Measurements from ENCODE around the gene ZNF692.

The ZNF692 gene, protein sequence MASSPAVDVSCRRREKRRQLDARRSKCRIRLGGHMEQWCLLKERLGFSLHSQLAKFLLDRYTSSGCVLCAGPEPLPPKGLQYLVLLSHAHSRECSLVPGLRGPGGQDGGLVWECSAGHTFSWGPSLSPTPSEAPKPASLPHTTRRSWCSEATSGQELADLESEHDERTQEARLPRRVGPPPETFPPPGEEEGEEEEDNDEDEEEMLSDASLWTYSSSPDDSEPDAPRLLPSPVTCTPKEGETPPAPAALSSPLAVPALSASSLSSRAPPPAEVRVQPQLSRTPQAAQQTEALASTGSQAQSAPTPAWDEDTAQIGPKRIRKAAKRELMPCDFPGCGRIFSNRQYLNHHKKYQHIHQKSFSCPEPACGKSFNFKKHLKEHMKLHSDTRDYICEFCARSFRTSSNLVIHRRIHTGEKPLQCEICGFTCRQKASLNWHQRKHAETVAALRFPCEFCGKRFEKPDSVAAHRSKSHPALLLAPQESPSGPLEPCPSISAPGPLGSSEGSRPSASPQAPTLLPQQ

DNA sequence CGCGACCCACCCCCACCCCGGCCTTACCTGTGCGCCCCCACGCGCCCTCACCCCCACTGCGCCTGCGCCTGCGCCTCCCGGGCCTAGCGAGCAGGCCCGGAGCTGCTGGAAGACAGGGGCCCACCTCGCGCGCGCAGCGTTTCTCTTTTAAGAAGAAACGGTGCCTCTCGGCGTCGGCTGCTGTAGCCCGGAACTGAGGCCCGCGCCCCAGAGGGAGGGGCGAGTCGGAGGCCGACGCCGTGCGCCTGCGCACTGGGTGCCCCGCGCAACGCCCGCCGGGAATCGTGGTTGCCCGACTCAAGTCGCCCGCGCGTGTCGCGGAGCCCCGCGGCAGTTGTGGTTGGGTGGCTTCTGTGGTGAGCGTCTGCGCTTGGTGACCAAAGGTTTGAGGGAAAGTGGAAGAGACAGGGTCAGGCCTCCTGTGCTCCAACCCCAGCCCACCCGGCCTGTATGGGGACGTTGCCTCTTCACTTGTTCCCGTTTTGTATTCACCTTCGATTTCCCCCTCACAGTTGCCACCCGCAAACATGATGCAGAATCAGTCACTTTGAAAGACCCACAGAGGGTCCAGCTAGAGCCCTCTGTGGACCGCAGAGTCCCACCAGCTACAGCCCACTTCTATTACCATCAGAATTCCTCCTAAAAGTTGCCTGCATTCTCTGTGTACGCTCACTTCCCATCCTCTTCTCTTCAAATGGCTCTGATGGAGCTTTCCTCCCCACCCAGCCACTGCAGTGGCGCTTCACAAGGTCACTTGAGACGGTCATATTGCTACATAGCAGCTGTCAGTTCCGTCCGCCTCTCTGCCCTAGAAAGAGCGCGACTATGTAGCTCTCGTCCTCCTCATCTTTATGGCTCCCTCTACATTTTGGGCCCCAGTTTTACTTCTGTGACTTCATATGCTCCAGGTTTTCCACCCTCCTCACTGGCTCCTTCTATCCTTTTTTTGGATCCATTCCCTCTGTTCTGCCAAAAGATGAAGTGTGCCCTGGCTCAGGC, at the start of gene ZNF692:
ZNF692 (minus strand) TSS at position 195 of the 999 bp plus-strand sequence. CDS start 776 bp downstream, outside the sequence.
- Histone ChIP-seq H3K4me3 (peak within 1 kb of the TSS; percentile 55 to 58), H3K36me3 (peaks cover 0 to 12% (median 0%) of the 10 kb centered on the region in 3 donors), H3K4me1 (peaks cover 0 to 39% (median 28%) of the 10 kb centered on the region in 4 donors), H3K9me3 (no peaks in the 10 kb centered on the region), H3K27ac (peak within 1 kb of the TSS; percentile 88 to 96), H3K27me3 (no peaks in the 10 kb centered on the region)
- intact Hi-C loops (cut with DNase I; ENCODE audit: low total_unique reads), result loop anchor here (2.0 kb wide), 1 partner anchor 20 kb away; the partner anchor contains the start of gene ZNF672
- TF ChIP-seq, protein P1, sequence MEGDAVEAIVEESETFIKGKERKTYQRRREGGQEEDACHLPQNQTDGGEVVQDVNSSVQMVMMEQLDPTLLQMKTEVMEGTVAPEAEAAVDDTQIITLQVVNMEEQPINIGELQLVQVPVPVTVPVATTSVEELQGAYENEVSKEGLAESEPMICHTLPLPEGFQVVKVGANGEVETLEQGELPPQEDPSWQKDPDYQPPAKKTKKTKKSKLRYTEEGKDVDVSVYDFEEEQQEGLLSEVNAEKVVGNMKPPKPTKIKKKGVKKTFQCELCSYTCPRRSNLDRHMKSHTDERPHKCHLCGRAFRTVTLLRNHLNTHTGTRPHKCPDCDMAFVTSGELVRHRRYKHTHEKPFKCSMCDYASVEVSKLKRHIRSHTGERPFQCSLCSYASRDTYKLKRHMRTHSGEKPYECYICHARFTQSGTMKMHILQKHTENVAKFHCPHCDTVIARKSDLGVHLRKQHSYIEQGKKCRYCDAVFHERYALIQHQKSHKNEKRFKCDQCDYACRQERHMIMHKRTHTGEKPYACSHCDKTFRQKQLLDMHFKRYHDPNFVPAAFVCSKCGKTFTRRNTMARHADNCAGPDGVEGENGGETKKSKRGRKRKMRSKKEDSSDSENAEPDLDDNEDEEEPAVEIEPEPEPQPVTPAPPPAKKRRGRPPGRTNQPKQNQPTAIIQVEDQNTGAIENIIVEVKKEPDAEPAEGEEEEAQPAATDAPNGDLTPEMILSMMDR (IDR thresholded peaks at IDR 0.05), result no peak
- peak; percentile 98 for DNase-seq

DNA sequence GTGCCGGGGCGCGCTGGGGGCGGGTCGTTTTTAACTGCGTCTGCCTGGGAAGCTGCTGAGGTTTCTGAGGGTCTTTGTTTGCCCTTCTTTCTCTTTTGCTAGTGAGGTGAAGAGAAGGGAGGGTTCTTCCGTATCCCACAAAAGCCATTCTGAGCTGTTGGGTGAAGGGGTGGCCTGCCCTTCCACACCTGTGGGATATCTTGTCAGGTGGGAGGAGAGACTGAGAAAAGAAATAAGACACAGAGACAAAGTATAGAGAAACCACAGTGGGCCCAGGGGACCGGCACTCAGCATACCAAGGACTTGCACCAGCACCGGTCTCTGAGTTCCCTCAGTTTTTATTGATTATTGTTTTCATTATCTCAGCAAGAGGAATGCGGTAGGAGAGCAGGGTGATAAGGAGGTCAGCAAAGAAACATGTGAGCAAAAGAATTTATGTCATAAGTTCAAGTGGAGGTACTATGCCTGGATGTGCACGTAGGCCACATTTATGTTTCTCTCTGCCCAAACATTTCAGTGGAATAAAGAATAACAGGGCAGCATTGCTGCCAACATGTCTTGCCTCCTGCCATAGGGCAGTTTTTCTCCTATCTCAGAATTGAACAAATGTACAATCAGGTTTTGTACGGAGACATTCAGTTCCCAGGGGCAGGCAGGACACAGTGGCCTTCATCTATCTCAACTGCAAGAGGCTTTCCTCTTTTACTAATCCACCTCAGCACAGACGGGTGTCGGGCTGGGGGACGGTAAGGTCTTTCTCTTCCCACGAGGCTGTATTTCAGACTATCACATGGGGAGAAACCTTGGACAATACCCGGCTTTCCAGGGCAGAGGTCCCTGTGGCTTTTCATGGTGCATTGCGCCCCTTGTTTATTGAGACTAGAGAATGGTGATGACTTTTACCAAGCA, 48.1 kb upstream of the ZNF692 start:
- DNase-seq, result no peak
- Histone ChIP-seq H3K27me3 (no peaks in the 10 kb centered on the region), H3K36me3 (no peaks in the 10 kb centered on the region), H3K9me3 (no peaks in the 10 kb centered on the region), H3K4me1 (peaks cover 0 to 13% (median 5%) of the 10 kb centered on the region in 4 donors), H3K27ac (peak overlapping the region; percentile 78 to 90), H3K4me3 (peak overlapping the region; percentile 56 to 79)
- TF ChIP-seq, protein P1 (IDR thresholded peaks at IDR 0.05), result no peak
- intact Hi-C loops (cut with DNase I; ENCODE audit: low total_unique reads), result no loop called here

DNA sequence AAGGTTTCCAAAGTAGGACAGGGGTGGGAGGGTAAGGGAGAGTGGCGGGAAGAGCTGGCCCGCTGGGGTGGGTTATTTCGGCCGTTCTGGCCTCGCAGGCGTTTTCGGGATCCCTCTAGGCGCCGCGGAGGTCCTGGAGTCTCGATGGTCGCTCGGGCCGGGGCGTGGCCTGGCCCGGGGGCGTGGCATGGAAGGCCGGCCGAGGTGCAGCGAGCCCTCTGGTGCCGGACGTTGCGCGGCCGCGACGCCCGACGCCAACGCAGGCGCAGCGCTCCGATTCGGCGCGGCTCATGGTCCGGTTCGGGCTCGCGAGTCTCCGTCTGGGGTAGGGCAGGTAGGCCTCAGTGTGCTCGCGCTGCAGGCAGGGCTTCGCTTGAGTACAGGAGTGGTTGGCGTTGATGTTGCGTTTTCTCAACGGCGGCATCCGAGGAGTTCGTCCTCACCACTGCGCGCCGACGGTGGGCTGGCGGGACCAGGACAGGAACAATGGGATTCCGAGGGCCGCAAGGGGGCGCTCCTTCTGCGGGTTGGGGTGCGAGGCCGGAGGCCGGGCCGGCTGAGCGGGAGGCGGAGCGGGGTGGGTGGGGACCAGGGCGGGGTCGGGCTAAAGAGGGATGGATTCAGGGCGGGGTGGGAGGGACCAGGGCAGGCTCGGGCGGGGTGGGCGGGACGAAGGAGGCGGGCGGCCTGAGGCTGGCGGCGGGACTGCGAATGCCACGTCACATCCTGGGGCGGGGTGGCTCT, 47.3 kb upstream of the ZNF692 start, which contains the start of gene PGBD2:
PGBD2 (plus strand) TSS at position 227 of the 744 bp plus-strand sequence. CDS start 7,628 bp downstream, outside the sequence.
- intact Hi-C loops (cut with DNase I; ENCODE audit: low total_unique reads), result no loop called here
- peak within 1 kb of the TSS; percentile 78 to 90 for H3K27ac ChIP-seq
- peaks cover 0 to 13% (median 5%) of the 10 kb centered on the region in 4 donors for H3K4me1 ChIP-seq
- peak; percentile 93 to 94 for DNase-seq
- H3K36me3 ChIP-seq, result no peaks in the 10 kb centered on the region
- peak within 1 kb of the TSS; percentile 56 to 79 for H3K4me3 ChIP-seq
- H3K9me3 ChIP-seq, result no peaks in the 10 kb centered on the region
- TF ChIP-seq, protein P1 (IDR thresholded peaks at IDR 0.05), result peak; percentile 31 to 57
- no peaks in the 10 kb centered on the region for H3K27me3 ChIP-seq

DNA sequence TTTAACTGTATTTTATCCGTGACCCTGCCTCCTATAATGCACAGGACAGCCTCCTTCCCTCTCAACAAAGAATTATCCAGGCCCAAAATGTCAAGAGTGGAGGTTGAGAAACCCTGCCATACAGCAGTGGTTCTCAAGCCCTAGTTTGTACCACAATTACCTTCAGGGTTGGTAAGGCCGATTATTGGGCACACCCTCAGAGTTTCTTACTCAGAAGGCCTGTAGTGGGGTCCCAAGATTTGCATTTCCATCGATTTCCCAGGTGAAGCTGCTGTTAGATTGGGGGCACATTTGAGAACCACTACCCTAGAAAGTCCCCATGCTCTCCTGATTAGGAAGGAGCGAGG, 46.8 kb upstream of the ZNF692 start:
- TF ChIP-seq, protein P1 (IDR thresholded peaks at IDR 0.05), result no peak
- Histone ChIP-seq H3K9me3 (no peaks in the 10 kb centered on the region), H3K4me1 (peaks cover 0 to 13% (median 5%) of the 10 kb centered on the region in 4 donors), H3K27ac (peak overlapping the region; percentile 78 to 90), H3K36me3 (no peaks in the 10 kb centered on the region), H3K27me3 (no peaks in the 10 kb centered on the region), H3K4me3 (peak overlapping the region; percentile 56 to 79)
- DNase-seq, result no peak
- intact Hi-C loops (cut with DNase I; ENCODE audit: low total_unique reads), result no loop called here

Measured in tibial artery (tissue), 4 donors.